HG03439 (cell line): ENCODE data around the gene TMEM179.

Experiments used
- ATAC-seq: cut with Tn5 transposase; IDR thresholded peaks from one replicate; pipeline ENCODE4 v1.9.1; 2021; ENCODE audit warnings: mild to moderate bottlenecking, moderate library complexity; ENCODE audit not compliant: unreplicated experiment

Gene TMEM179

GRCh38 chr14:104547310-104547997 is 57.1 kb downstream of the TMEM179 start:
- ATAC-seq = no peak

- ATAC-seq = no peak
Measured at GRCh38 chr14:104546591-104547309, 57.8 kb downstream of the TMEM179 start.

GRCh38 chr14:104545942-104546501 is 58.5 kb downstream of the TMEM179 start:
- ATAC-seq = no peak

- no peak for ATAC-seq
Measured at GRCh38 chr14:104545151-104545941, 59.2 kb downstream of the TMEM179 start.

- ATAC-seq = no peak
Measured at GRCh38 chr14:104544362-104544961, 60.1 kb downstream of the TMEM179 start.

- ATAC-seq = no peak
Measured at GRCh38 chr14:104542871-104543830, 61.4 kb downstream of the TMEM179 start.

GRCh38 chr14:104541905-104542465 is 62.6 kb downstream of the TMEM179 start:
- no peak for ATAC-seq
